Fibroblast of mammary gland (primary cell): ENCODE measurements around the gene NCAM1.

Source experiments
- DNase-seq: peaks from one replicate; pipeline ENCODE4 v3.0.0-alpha.2; 2010; ENCODE audit warnings: low read depth
- H3K4me3 ChIP-seq: 2 replicates; pipeline ENCODE4 v1.5.1; 2011; ENCODE audit warnings: low read depth, mild to moderate bottlenecking, low read length, moderate library complexity; ENCODE audit not compliant: control insufficient read depth
- CTCF ChIP-seq: conservative IDR thresholded peaks from 2 replicates; pipeline ENCODE4 v1.5.1; 2011; ENCODE audit warnings: low read depth, low read length, inconsistent platforms; ENCODE audit not compliant: control insufficient read depth, insufficient read depth

Gene NCAM1

DNA sequence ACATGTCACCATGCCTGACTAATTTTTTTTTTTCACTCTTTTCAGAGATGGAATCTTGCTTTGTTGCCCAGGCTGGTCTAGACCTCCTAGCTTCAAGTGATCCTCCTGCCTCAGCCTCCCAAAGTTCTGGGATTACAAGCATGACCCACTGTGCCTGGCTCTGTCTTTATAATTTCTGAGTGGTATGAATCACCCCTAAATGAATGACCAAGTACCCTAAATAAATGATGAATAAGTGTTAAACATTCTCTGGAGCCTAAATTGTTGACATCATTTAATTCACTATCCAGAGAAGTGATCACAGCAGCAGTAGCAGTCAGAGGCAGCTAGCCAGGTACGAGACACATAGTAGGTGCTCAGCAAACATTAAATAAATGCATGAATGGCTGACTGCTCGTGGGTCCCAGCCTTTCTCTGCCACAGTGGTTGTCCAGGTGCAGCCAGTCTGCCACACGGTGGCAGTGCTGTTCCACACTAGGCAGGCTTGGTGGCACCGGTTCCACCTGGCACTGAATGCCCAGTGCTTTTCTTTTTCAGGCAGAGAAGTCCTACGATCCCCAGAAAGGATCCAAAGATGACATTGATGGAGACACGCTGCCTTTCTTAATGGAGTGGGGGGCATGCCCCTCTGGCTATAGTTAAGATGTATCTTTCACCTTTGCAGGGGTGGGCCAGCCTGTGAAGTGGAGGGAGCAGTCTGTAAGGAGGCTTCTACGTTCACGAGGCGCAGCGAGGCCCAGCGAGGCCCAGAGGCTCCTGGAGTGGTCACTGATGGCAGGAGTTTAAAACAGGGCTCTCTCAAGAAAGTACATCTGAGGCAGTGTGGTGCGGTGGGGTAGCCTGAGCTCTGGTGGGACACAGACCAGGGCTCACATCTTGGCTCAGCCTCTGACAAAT lies 344.5 kb downstream of the NCAM1 start:
- no peak overlapping the region for H3K4me3 ChIP-seq
- DNase-seq: peak; percentile 64
- peak; percentile 99 for TF ChIP-seq CTCF

- DNase-seq: no peak
- no peak for TF ChIP-seq CTCF
- H3K4me3 ChIP-seq: no peak overlapping the region
These were observed 347.4 kb downstream of the NCAM1 start for GRCh38 chr11:113308601-113309000.

DNA sequence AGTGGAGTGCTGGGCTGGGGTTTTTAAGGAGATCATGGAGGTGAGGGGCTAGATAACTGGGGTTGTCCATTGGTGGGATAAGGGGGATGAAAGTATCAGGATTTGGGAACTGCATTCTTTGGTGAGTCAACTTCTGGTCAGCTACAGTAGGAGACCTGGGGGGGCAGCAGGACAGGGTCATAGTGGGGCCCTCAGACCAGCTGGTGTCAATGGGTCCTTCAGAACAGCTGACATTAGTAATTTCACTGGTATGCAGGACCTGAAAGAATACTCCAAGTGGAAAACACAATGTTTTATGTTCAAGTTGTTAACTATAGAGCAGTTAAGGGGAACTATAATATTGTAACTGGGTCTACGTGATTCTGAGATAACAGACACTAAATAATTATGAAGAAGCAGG lies 350.3 kb downstream of the NCAM1 start:
- no peak for TF ChIP-seq CTCF
- H3K4me3 ChIP-seq: no peak overlapping the region
- DNase-seq: no peak

DNA sequence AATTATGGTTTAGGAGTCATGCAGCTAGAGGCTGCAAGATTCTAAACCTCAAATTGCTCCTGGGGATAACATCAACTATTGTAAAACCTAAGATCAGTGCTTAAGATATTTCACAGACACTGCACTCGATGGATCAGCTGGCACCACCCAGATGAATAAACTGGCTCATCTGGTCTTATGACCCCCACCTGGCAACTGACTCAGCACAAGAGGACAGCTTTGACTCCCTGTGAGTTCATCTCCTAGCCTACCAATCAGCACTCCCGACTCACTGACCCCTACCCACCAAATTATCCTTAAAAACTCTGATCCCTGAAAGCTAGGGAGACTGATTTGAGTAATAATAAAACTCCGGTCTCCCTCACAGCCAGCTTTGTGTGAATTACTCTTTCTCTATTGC lies 352.4 kb downstream of the NCAM1 start:
- no peak for TF ChIP-seq CTCF
- peak; percentile 24 for DNase-seq
- H3K4me3 ChIP-seq: no peak overlapping the region

DNA sequence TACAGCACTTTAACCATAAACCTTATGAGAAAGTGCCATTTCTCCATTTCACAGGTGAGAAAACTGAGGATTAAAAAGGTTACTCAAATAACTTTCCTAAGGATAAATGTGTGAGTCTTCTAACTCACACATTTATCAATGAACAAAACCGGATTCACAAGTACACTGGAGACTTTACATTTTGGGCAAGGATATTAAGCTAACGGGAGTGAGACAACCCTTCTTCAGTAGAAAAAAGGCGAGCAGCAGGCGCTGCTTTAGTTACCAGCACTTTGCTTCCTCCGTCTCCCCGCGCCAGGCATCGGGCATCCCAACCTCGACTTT lies 352.8 kb downstream of the NCAM1 start:
- no peak for DNase-seq
- H3K4me3 ChIP-seq: peak overlapping the region; percentile 79
- TF ChIP-seq CTCF: no peak

GRCh38 chr11:113314389-113315301 lies 353.4 kb downstream of the NCAM1 start, which contains the start of gene TTC12:
Gene TTC12, plus strand, starts transcription at chr11:113314583. Its CDS starts 1,675 bp downstream, at chr11:113316258.
- peak within 1 kb of the TSS; percentile 79 for H3K4me3 ChIP-seq
- peak; percentile 79 for DNase-seq
- no peak for TF ChIP-seq CTCF
